IPS-15b (cell line): Measurements from ENCODE around the gene SH2D6.
"Not testable (repeated sequence)": the region's sequence is repeated elsewhere in the genome, so short reads cannot be mapped to it uniquely, and the experiment has no call there.

Source experiments
- H3K27me3 ChIP-seq: one replicate; pipeline ENCODE4 v1.6.1; 2013; ENCODE audit warnings: low read length; ENCODE audit not compliant: control insufficient read depth, insufficient read depth
- H3K36me3 ChIP-seq: one replicate; pipeline ENCODE4 v1.6.1; 2013; ENCODE audit warnings: low read length; ENCODE audit not compliant: control insufficient read depth, insufficient read depth
- H3K4me1 ChIP-seq: one replicate; pipeline ENCODE4 v1.6.1; 2013; ENCODE audit warnings: mild to moderate bottlenecking, low read length; ENCODE audit not compliant: control insufficient read depth, insufficient read depth
- H3K4me3 ChIP-seq: one replicate; pipeline ENCODE4 v1.5.1; 2013; ENCODE audit warnings: low read depth, low read length
- H3K9ac ChIP-seq: one replicate; pipeline ENCODE4 v1.6.1; 2013; ENCODE audit warnings: low read depth, mild to moderate bottlenecking, low read length
- H3K9me3 ChIP-seq: one replicate; pipeline ENCODE4 v1.6.1; 2013; ENCODE audit warnings: mild to moderate bottlenecking, low read length; ENCODE audit not compliant: control insufficient read depth, insufficient read depth

Gene SH2D6

GRCh38 chr2:85400541-85401463, 17.7 kb upstream of the SH2D6 start:
- Histone ChIP-seq H3K4me1 (peaks cover 6% of the 10 kb centered on the region), H3K4me3 (no peak overlapping the region), H3K27me3 (no peaks in the 10 kb centered on the region), H3K9ac (no peak overlapping the region), H3K36me3 (peaks cover 37% of the 10 kb centered on the region), H3K9me3 (no peaks in the 10 kb centered on the region)

GRCh38 chr2:85401464-85401805, 17.1 kb upstream of the SH2D6 start:
- H3K36me3 ChIP-seq: peaks cover 35% of the 10 kb centered on the region
- peaks cover 6% of the 10 kb centered on the region for H3K4me1 ChIP-seq
- H3K4me3 ChIP-seq: no peak overlapping the region
- no peaks in the 10 kb centered on the region for H3K27me3 ChIP-seq
- H3K9me3 ChIP-seq: no peaks in the 10 kb centered on the region
- no peak overlapping the region for H3K9ac ChIP-seq

GRCh38 chr2:85401844-85402243, 16.7 kb upstream of the SH2D6 start:
- Histone ChIP-seq H3K9me3 (no peaks in the 10 kb centered on the region), H3K36me3 (peaks cover 31% of the 10 kb centered on the region), H3K4me1 (peaks cover 6% of the 10 kb centered on the region), H3K9ac (no peak overlapping the region), H3K27me3 (no peaks in the 10 kb centered on the region), H3K4me3 (no peak overlapping the region)

DNA sequence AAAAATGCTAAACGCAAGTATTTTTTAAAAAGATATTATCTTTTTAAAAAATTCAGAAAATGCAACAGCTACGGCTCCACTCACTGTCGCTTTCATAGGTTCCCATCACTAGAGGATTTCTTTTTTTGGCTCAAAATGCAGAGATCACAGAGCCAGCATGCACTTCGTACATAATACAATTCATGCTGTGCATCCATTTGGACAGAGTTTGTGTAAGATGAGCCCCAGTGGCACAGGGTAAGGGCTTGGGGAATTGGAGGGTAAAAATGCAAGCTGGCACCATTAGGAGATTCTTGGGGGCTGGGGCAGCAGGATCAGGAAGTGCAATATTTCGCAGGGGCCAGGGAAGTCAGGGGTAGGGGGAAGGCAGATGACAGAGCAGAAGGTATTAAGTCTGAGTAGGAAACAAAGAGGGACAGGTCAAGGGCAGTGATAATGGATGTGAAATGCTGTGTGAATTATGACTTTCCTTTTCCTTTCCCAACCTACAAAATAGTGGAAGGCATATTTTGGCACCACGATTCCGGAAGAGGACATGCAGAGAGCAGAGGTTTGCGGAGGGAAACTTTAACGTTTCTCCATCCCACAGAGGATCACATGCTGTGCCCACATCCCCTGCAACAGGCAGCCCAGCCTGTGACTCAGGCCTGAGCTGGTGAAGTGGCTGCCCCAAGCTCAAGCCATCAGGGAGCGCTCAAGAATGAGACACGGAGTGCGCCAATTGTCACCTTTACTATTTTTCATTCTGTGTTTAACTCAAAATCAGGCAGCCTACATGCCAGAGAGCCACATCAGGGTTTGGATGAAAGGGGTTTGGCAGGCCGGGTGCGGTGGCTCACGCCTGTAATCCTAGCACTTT, 13.1 kb upstream of the SH2D6 start:
- Histone ChIP-seq H3K9ac (no peak overlapping the region), H3K27me3 (no peaks in the 10 kb centered on the region), H3K4me1 (peaks cover 22% of the 10 kb centered on the region), H3K9me3 (no peaks in the 10 kb centered on the region), H3K36me3 (peaks cover 13% of the 10 kb centered on the region), H3K4me3 (no peak overlapping the region)

DNA sequence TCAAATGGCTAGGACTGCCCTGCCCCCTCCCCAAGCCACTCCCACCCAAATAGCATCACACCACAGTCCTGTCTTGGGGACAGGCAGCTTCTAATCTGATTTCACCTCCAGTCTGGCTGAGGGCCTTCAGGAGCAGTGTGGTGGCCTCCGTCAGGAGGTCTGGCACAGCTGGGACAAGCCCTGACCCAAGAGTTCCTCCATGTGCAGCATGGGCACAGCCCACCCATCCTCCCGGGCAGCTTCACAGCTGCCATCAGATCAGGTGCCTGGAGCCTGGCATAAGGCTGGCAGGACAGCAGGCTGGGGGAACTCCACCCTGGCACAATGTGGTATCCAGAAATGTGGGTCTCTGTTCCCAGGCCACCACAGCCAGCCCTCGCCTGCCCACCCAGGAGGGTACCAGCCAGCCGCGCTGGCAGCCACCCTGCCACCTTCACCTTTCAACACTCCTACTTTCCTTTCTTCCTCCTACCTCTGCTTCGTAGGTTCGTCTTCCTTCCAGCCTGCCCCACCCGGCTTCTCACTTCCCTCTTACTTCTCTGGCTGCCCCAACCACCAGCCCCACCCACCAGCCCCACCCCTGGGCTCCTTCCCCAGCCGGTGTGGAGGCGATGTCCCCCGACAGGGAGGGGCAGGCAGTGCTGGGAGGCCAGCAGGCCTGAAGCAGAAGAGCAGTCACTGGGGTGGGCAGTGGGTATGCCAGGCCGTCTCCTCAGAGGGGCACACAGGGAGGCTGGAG, 8.5 kb upstream of the SH2D6 start, which contains the start of gene CAPG:
CAPG (minus strand) TSS at position 522 of the 739 bp plus-strand sequence. CDS start 8,221 bp downstream, outside the sequence.
- peaks cover 26% of the 10 kb centered on the region for H3K4me1 ChIP-seq
- peaks cover 2% of the 10 kb centered on the region for H3K27me3 ChIP-seq
- H3K36me3 ChIP-seq: no peaks in the 10 kb centered on the region
- H3K9ac ChIP-seq: peak within 1 kb of the TSS; percentile 24
- H3K4me3 ChIP-seq: peak within 1 kb of the TSS; percentile 22
- no peaks in the 10 kb centered on the region for H3K9me3 ChIP-seq

DNA sequence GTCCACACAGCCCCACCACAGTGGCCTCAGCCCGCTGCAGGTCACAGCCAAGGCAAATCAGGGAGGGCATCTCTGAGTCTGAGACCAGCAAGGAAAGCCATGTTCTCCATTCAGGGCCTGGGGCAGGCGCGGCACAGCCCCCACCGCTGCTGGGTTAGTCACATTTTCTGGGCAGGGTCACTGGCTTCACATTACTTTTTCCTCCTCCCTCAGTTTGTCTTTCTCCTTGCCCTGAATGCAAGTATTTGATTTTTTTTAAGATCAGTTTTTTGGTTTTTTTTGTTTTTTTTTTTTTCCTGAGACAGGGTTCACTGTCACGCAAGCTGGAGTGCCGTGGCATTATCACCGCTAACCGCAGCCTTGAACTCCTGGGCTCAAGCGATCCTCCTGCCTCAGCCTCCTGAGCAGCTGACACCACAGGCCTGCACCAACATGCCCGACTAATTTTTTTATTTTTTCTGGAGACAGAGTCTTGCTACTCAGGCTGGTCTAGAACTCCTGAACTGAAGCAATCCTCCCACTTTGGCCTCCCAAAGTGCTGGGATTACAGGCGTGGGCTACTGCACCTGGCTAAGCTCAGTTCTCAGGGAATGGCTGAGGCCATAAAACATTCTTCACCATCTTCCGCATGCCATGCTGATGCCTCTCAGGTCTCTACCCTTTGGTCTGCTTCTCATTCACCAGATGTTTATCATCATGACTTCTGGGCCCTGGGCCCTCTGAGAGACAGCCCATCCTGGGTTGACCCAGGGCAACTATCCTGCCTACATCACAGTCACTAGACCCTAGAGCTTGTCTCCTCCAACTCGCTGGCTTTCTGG, 7.7 kb upstream of the SH2D6 start:
- Histone ChIP-seq H3K9me3 (no peaks in the 10 kb centered on the region), H3K4me3 (no peak overlapping the region), H3K36me3 (no peaks in the 10 kb centered on the region), H3K27me3 (peaks cover 2% of the 10 kb centered on the region), H3K4me1 (peaks cover 21% of the 10 kb centered on the region), H3K9ac (no peak overlapping the region)

- H3K9ac ChIP-seq: no peak overlapping the region
- no peak overlapping the region for H3K4me3 ChIP-seq
- no peaks in the 10 kb centered on the region for H3K9me3 ChIP-seq
- peaks cover 21% of the 10 kb centered on the region for H3K4me1 ChIP-seq
- no peaks in the 10 kb centered on the region for H3K36me3 ChIP-seq
- peaks cover 2% of the 10 kb centered on the region for H3K27me3 ChIP-seq
These were observed 7.1 kb upstream of the SH2D6 start for GRCh38 chr2:85411405-85411748.

GRCh38 chr2:85413592-85414420, 4.7 kb upstream of the SH2D6 start:
- Histone ChIP-seq H3K27me3 (peaks cover 2% of the 10 kb centered on the region), H3K4me1 (peaks cover 19% of the 10 kb centered on the region), H3K4me3 (peak overlapping the region; percentile 85), H3K9me3 (no peaks in the 10 kb centered on the region), H3K36me3 (no peaks in the 10 kb centered on the region), H3K9ac (peak overlapping the region; percentile 60)

DNA sequence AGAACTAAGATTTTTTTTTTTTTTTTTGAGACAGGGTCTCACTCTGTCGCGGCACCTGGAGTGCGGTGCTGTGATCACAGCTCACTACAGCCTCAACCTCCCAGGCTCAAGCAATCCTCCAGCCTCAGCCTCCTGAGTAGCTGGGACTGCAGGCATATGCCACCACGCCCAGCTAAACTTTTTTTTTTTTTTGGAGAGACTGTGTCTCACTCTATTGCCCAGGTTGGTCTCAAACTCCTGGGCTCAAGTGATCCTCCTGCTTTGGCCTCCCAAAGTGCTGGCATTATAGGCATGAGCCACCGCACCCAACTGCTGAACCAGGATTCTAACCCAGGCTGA, 4.1 kb upstream of the SH2D6 start:
- H3K4me1 ChIP-seq: peaks cover 17% of the 10 kb centered on the region
- H3K4me3 ChIP-seq: peak overlapping the region; percentile 85
- H3K36me3 ChIP-seq, H3K9ac ChIP-seq, H3K9me3 ChIP-seq, H3K27me3 ChIP-seq: not testable (repeated sequence)

DNA sequence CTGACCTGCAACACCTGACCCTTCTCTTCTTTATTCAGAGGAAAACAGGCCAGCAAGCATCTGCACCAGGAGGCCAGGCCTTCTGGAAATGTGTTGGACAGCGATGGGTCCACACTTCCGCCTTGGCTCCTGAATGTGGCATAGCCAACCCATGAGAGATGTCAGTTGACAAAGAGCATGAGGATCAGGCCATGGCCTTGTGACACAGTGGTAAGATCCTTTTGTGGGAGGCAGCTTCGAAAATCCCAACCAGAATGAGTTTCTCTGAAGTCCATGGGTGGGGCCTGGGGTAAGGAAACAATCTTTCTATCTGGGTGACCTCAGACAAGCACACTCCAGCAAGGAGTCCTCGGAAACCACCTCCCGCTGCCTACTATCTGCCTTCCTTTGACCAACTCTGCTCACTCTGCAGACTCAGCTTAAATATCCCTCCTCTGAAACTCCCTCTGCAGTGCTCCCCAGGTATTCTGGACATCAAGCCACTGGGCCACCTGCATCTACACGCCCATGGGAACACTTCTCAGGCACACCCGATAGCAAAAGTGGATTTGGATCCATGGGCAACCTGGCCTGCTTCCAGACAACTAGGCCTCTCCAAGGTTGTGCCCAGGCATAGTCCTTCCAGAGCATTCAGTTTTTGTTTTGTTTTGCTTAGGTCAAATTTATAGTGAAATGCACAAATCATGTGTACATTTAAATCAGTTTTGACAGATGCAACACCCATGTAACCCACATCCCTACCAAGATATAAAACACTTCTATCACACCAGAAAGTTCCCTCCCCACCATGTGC, 3.6 kb upstream of the SH2D6 start:
- peaks cover 2% of the 10 kb centered on the region for H3K27me3 ChIP-seq
- no peaks in the 10 kb centered on the region for H3K9me3 ChIP-seq
- no peaks in the 10 kb centered on the region for H3K36me3 ChIP-seq
- H3K4me3 ChIP-seq: no peak overlapping the region
- H3K9ac ChIP-seq: no peak overlapping the region
- peaks cover 11% of the 10 kb centered on the region for H3K4me1 ChIP-seq
